ENCODE data around the gene CLOCK.

Gene CLOCK

GRCh38 chr4:55378617-55379467 is 167.9 kb downstream of the CLOCK start:
- no peak for DNase-seq
